ENCODE results near the gene FBXO4.
"Not testable (repeated sequence)": the region's sequence is repeated elsewhere in the genome, so short reads cannot be mapped to it uniquely, and the experiment has no call there.

The FBXO4 gene

DNA sequence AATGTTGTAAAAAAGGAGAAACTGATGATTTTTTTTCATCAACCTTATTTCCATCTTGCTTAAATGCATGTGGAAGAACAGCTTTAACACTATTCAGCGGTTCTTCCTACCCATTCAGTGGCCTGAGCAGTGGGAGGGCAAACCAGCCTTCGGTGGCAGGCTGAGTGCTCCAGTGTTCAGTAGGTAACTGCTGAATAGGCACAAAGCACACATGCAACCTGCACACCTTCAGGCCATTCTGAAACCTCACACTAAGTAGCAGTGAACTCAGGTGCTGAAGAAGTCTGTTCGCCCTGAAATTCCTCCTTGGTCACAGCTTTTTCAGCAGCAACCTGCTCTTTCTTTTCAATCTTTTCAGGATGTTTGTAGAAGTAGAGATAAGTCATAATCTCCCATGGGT lies 26.1 kb downstream of the FBXO4 start:
- no peak overlapping the region for H3K4me3 ChIP-seq (ENCODE audit: low read length)
- no peak for TF ChIP-seq ZNF274 (IDR thresholded peaks at IDR 0.05; ENCODE audit: low read depth, low read length)

DNA sequence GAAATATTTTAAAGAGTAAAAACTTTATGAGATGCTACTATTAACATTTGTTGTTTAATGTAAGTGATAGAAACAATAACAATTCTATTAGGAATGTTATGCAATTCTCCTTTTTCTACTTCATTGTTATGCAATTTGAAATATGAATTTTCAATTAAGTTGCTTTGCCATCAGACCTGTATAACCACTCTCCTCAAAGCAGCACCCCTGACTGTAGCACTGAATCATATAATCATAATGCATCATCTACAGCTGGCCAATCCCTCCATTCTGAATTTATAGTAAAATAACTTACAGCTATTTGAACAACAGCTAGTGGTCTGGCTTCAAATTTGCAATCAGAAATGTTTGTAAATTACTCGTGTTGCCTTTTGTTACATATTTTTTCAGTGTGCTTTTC lies 29.2 kb downstream of the FBXO4 start:
- no peak overlapping the region for H3K4me3 ChIP-seq (ENCODE audit: low read length)
- TF ChIP-seq ZNF274 (IDR thresholded peaks at IDR 0.05; ENCODE audit: low read depth, low read length), result no peak

DNA sequence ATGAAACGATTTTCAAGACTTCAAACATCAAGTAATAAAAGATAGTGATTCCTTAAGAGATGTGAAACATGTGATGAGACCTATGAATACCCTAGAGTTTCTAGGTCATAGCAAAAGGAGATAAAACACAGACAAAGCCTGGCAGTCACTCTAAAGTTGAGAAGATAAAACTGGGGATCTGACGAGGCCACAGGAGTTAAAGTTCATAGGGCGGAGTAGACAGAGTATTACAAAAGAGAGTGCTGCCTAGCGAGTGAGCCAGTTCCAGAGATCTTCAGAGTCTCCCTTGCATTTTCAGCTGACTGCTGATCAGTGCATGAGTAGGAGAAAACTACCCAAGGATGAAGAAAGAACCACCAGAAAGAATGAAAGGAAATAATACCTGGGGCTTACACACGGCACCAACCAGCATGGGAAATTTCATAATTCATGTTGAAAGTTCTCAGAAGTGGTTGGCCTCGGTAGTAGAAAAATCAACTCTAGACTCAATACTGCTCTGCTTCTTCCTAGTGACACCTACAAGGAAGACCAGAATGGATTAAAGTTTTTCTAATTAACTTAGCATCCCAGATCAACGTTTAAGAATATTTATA lies 30.4 kb downstream of the FBXO4 start:
- no peak for TF ChIP-seq ZNF274 (IDR thresholded peaks at IDR 0.05; ENCODE audit: low read depth, low read length)

DNA sequence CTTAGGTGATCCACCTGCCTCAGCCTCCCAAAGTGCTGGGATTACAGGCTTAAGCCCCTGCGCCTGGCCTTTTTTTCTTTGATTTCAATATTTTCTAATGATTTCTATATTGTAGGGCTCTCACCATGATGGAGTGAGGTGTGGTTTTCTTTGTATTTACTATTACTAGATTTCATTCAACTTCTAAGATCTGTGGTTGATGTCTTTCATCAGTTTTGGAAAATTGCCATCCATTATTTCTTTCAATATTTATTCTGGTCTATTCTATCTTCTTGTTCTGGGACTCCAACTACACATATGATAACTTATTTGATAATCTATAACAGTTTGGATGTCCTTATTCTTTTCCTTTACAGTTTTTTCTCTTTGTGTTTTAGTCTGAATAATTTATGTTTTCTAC lies 31.9 kb downstream of the FBXO4 start:
- no peak overlapping the region for H3K4me3 ChIP-seq (ENCODE audit: low read length)
- TF ChIP-seq ZNF274 (IDR thresholded peaks at IDR 0.05; ENCODE audit: low read depth, low read length), result no peak

More for the DNA sequence above, 30.4 kb downstream of the FBXO4 start:
- H3K4me3 ChIP-seq (ENCODE audit: low read length), result no peak overlapping the region

DNA sequence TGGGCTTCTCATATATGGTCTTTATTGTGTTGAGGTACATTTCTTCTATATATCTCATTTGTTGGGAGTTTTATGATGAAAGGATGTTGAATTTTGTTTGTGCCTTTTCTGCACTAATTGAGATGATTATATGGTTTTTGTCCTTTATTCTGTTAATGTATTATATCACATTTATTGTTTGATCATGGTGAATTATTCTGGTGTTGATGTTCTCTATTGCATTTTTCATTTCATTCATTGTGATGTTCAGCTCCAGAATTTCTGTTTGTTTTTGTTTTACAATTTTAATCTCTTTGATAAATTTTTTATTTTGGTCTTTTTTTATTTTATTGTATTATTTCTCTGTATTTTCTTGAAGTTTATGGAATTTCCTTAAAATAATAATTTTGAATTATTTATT lies 35.4 kb downstream of the FBXO4 start:
- H3K4me3 ChIP-seq (ENCODE audit: low read length), result no peak overlapping the region
- TF ChIP-seq ZNF274 (IDR thresholded peaks at IDR 0.05; ENCODE audit: low read depth, low read length), result no peak

DNA sequence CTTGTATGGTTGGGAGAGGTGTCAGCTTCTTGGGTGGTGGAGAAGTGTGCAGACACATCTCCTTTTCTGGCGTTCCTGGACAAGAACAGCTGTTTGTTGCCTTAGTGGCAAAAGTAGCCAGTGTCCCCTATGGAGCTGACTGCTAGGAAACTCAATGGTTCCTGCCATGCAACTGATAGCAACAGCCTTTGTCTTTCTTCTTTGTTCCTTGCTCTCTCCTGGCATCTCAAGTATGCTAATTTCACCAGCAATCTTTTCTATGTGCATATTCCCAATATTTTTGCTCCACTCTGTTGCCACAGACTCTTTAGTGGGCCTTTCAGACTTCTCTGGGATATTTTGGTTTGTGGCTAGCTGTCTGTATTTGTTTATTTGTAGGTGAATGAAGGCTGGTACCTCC lies 36.7 kb downstream of the FBXO4 start:
- no peak overlapping the region for H3K4me3 ChIP-seq (ENCODE audit: low read length)

DNA sequence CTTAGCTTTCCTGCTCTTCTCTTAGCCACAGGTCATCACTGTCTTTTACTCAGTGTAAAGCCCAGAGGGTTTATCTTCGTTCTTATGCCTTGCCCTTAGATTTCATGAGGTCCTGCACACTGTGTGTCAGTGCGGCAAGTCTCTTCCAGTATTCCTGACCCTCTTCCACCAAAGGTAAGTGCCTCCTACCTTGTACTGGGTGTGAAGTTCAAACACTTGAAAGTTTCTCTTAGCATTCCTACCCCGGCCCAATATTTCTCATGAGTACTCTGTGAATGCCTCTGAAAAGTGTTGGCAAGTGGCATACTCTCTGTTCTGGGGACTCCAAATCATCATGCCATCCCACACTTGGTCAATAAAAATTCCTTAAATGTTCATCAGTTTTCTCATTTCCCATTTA lies 37.4 kb downstream of the FBXO4 start:
- no peak for TF ChIP-seq ZNF274 (IDR thresholded peaks at IDR 0.05; ENCODE audit: low read depth, low read length)
- no peak overlapping the region for H3K4me3 ChIP-seq (ENCODE audit: low read length)

More for the DNA sequence above, 36.7 kb downstream of the FBXO4 start:
- TF ChIP-seq ZNF274 (IDR thresholded peaks at IDR 0.05; ENCODE audit: low read depth, low read length), result no peak

DNA sequence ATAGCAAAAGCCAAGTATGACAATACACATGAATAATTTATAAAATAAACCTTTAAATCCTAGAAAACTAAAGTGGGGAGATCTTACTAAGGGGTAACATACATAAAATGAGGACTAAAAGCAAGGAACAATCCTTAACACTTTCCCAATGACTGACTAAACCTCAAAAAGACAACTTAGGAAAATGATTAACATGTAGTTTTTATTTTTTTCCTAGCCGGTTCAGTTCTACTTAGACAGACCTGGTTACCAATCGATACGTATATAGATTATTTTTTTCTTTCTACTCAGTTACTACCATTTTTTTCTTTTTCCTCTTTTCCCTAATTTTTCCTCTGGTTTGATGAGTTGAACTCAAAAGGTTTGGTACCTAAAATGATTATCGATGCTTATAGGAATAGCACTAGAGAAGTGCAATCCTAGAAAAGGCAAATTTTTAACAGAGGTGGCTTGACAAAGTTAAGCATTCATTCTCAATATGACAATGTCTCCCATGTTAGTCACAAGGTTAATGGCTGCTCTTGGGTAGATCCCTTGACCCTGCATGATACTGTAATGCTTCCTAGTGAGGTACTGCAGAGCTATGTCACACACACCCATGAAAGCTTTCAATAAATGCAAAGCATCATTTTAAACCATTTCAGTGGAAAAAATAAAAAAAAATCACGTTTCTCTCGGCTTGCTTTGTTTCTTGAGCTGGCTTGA lies 41.5 kb downstream of the FBXO4 start:
- no peak overlapping the region for H3K4me3 ChIP-seq (ENCODE audit: low read length)
- TF ChIP-seq ZNF274 (IDR thresholded peaks at IDR 0.05; ENCODE audit: low read depth, low read length), result no peak

DNA sequence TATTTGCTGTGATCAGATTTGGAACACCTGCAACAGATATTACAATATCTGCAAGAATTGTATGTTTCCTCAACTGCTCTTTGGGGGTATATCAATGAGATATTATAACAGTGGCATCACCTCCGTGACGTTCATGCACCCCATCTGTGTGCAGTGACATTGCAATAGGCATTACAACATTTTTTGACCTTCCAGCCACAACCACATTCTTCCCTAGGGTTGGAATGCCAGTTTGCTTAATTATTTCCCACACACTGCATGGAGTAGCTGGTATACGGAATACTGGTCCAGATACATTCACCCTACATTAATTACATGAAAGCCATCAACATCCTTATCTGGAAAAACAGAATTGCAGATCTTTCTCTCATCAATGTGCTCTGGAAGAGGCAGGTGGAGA lies 42.3 kb downstream of the FBXO4 start:
- no peak for TF ChIP-seq ZNF274 (IDR thresholded peaks at IDR 0.05; ENCODE audit: low read depth, low read length)
- H3K4me3 ChIP-seq (ENCODE audit: low read length), result no peak overlapping the region

DNA sequence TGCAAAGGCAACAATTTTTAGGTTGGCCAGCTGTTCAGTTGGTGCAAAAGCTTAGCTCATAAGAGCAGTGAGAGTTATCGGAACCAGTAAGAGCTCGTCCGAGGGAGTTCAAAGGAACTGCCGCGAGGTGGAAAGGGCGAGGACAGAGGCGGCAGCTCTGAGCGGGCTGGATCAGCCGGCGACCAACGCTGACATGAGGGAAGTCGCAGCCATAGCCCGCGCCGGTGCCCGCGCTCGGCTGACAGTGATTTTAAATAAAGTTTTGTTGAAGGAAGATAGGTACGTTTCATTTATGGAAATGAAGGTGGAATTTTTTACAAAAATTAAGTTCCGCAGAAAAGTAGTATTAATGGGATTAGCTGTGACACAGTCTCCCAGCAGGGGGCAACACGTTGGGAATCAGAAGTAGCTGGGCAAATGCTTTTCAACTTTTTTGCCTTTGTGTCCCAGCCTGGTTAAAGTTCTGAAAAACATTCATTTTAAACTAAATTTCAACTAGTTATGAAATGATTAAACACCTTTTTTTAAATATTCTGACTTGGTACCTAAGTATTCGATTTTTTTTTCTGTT lies 43.2 kb downstream of the FBXO4 start:
- no peak for TF ChIP-seq ZNF274 (IDR thresholded peaks at IDR 0.05; ENCODE audit: low read depth, low read length)
- no peak overlapping the region for H3K4me3 ChIP-seq (ENCODE audit: low read length)

DNA sequence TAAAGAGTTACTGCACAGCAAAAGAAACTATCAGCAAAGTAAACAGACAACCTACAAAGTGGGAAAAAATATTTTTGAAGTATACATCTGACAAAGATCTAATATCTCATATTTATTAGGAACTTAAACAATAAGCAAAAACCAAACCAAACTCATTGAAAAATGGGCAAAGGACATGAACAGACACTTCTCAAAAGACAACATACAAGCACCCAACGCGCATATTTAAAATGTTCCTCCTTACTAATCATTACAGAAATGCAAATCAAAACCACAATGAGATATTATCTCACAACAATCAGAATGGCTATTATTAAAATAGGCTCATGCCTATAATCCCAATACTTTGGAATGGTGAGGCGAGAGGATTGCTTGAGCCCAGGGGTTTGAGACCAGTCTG lies 48.0 kb downstream of the FBXO4 start:
- no peak for TF ChIP-seq ZNF274 (IDR thresholded peaks at IDR 0.05; ENCODE audit: low read depth, low read length)
- no peak overlapping the region for H3K4me3 ChIP-seq (ENCODE audit: low read length)

DNA sequence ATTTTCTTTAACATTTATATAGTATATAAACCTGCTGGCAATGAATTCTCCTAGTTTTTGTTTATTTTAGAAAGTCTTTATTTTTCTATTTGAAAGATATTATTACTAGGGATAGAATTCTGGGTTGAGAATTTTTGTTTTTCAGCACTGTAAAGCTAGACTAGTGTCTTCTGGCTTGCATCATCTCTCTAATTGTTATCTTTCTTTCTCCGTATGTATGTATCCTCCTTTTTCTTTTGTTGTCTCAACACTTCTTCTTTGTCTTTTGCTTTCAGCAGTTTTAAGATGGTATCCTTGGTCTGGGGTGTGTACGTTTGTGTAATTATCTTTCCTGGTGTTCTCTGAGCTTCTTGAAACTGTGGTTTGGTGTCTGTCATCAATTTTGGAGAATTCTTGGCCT lies 48.8 kb downstream of the FBXO4 start:
- TF ChIP-seq ZNF274 (IDR thresholded peaks at IDR 0.05; ENCODE audit: low read depth, low read length), result no peak
- H3K4me3 ChIP-seq (ENCODE audit: low read length), result no peak overlapping the region

DNA sequence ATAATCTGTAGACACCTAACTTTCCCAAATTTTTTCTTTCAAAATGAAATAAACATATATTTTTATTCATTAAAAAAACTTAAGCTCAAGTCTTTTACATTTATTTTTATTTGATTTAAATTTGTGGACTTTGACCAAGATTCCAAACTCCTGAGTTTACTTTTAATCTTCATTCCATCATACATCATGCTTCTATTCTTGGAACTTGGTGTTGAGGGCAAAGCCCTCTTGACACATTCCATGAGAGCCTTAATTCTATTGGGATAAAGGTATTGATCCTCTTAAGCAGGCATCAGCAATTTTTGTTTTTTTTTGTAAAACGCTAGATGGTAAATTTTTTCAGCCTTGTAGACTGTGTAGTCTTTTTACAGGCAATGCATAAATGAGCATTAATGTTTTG lies 53.6 kb downstream of the FBXO4 start:
- TF ChIP-seq ZNF274 (IDR thresholded peaks at IDR 0.05; ENCODE audit: low read depth, low read length), result no peak
- H3K4me3 ChIP-seq (ENCODE audit: low read length), result no peak overlapping the region

DNA sequence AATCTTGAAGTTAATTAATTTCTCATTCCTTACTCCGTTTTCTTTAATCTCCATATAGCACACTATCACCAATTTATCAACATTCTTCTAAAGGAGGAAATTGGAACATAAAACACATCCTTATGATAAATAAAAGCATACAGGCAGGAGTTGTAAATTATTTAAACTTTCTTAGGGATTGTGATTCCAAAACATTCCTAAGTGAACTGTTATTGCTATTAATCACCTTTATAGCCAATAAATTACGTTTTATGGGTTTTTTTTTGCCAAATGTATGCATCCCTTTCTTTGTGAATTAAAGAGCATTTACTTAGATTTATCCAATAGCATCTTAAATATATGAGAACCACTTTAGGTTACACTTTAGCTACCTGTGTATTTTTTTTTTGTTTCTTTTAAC lies 55.3 kb downstream of the FBXO4 start:
- no peak overlapping the region for H3K4me3 ChIP-seq (ENCODE audit: low read length)
- no peak for TF ChIP-seq ZNF274 (IDR thresholded peaks at IDR 0.05; ENCODE audit: low read depth, low read length)

DNA sequence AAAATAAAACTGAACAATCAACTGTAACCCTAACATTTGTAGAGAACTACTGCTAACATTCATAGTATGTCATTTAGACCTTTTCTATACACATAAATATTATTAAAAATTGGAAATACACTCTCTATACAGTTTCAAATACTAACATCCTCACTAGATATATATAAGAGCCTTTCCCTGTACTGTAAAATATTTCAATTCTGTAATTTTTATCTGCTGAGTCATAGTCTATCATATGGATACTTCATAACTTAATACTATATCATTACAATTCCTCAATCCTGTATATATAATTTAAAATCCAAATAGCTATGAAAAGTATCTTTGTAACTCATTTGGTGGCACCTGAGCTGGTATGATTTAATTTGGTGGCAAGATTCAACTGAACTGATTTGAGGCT lies 55.8 kb downstream of the FBXO4 start:
- no peak for TF ChIP-seq ZNF274 (IDR thresholded peaks at IDR 0.05; ENCODE audit: low read depth, low read length)
- no peak overlapping the region for H3K4me3 ChIP-seq (ENCODE audit: low read length)

DNA sequence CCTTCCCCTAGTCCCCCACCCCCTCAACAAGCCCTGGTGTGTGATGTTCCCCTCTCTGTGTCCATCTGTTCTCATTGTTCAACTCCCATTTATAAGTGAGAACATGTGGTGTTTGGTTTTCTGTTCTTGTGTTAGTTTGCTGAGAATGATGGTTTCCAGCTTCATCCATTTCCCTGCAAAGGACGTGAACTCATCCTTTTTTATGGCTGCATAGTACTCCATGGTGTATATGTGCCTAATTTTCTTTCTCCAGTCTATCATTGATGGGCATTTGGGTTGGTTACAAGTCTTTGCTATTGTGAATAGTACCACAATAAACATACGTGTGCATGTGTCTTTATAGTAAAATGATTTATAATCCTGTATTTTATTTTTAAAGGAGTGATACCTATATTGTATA lies 57.8 kb downstream of the FBXO4 start:
- H3K4me3 ChIP-seq (ENCODE audit: low read length), result not testable (repeated sequence)
